HEK293T (cell line): ENCODE measurements around the gene CSNK2A1.
"Not testable (repeated sequence)": the region's sequence is repeated elsewhere in the genome, so short reads cannot be mapped to it uniquely, and the experiment has no call there.

ENCODE experiments used
- BHLHE40 ChIP-seq: fragments of 450-650 bp; IDR thresholded peaks from 2 replicates; pipeline ENCODE4 v1.6.1; 2016; ENCODE audit warnings: mild to moderate bottlenecking, moderate library complexity, borderline replicate concordance
- CTBP1 ChIP-seq: fragments of 450-650 bp; IDR thresholded peaks from 2 replicates; pipeline ENCODE4 v1.6.1; 2016; ENCODE audit warnings: borderline replicate concordance
- ELF4 ChIP-seq: fragments of 450-650 bp; IDR thresholded peaks from 2 replicates; pipeline ENCODE4 v1.6.1; 2017; ENCODE audit warnings: antibody characterized with exemption
- FOXK2 ChIP-seq: fragments of 450-650 bp; IDR thresholded peaks from 2 replicates; pipeline ENCODE4 v1.6.1; 2016; ENCODE audit warnings: mild to moderate bottlenecking
- HDGF ChIP-seq: fragments of 450-650 bp; IDR thresholded peaks from 2 replicates; pipeline ENCODE4 v1.6.1; 2017; ENCODE audit warnings: antibody characterized with exemption, borderline replicate concordance
- SP1 ChIP-seq: fragments of 450-650 bp; IDR thresholded peaks from 2 replicates; pipeline ENCODE4 v1.6.1; 2017
- SUZ12 ChIP-seq: fragments of 450-650 bp; IDR thresholded peaks from 2 replicates; pipeline ENCODE4 v1.6.1; 2016; ENCODE audit warnings: mild to moderate bottlenecking
- TARDBP ChIP-seq: fragments of 450-650 bp; IDR thresholded peaks from 2 replicates; pipeline ENCODE4 v1.6.1; 2016
- ZNF384 ChIP-seq: fragments of 450-650 bp; IDR thresholded peaks from 2 replicates; pipeline ENCODE4 v1.6.1; 2016

- not testable (repeated sequence) for TF ChIP-seq SUZ12, ZNF384, ELF4, HDGF, BHLHE40, SP1, TARDBP, CTBP1, FOXK2
Measured at GRCh38 chr20:452021-452420, 91.6 kb downstream of the CSNK2A1 start.
